HG03457 (cell line): ENCODE measurements around the gene TAS1R2.

Experiments
- ATAC-seq: cut with Tn5 transposase; IDR thresholded peaks from one replicate; pipeline ENCODE4 v1.9.1; 2021; ENCODE audit warnings: moderate number of reproducible peaks; ENCODE audit not compliant: unreplicated experiment

TAS1R2 gene

GRCh38 chr1:18803151-18803791, 56.2 kb downstream of the TAS1R2 start:
- no peak for ATAC-seq

GRCh38 chr1:18802231-18802630, 57.2 kb downstream of the TAS1R2 start:
- ATAC-seq: no peak

- ATAC-seq: no peak
These were observed 59.2 kb downstream of the TAS1R2 start for GRCh38 chr1:18800258-18800657.

GRCh38 chr1:18799454-18799853, 60.0 kb downstream of the TAS1R2 start:
- ATAC-seq: no peak

- no peak for ATAC-seq
These were observed 60.5 kb downstream of the TAS1R2 start for GRCh38 chr1:18798946-18799345.

GRCh38 chr1:18798533-18798932, 60.9 kb downstream of the TAS1R2 start:
- ATAC-seq: no peak

- no peak for ATAC-seq
These were observed 62.5 kb downstream of the TAS1R2 start for GRCh38 chr1:18796950-18797349.

- no peak for ATAC-seq
These were observed 64.3 kb downstream of the TAS1R2 start for GRCh38 chr1:18795002-18795689.

- no peak for ATAC-seq
These were observed 64.9 kb downstream of the TAS1R2 start for GRCh38 chr1:18794561-18794960.

GRCh38 chr1:18794051-18794450, 65.4 kb downstream of the TAS1R2 start:
- ATAC-seq: no peak

GRCh38 chr1:18793164-18793563, 66.3 kb downstream of the TAS1R2 start:
- no peak for ATAC-seq

- no peak for ATAC-seq
These were observed 66.7 kb downstream of the TAS1R2 start for GRCh38 chr1:18792747-18793146.
